PC-9 (cell line): Measurements from ENCODE around the gene P4HB. TPM values are rescaled to one million over a fixed set of nuclear protein-coding genes. Genes with fewer than 3 reads are reported as not detected.

ENCODE experiments used
- BruUV-seq: library from RNA; stranded (reverse); fragments of 400-500 nt; replicated peaks from 2 replicates; lab custom pipeline; 2021; lab: Mats Ljungman, UMichigan
- CTCF ChIA-PET: fragments of 300-600 bp; sonication (Branson Sonifier 250); formaldehyde crosslinking; loops from one replicate; lab custom pipeline; 2022; ENCODE audit warnings: antibody characterized with exemption; lab: Charles Lee
- POLR2A ChIA-PET: fragments of 300-600 bp; sonication (Branson Sonifier 250); formaldehyde crosslinking; loops from one replicate; lab custom pipeline; 2022; ENCODE audit warnings: antibody characterized with exemption; ENCODE audit not compliant: unreplicated experiment; lab: Charles Lee
- DNase-seq, 2 experiments: peaks; one replicate each; pipeline versions ENCODE4 v3.0.0 to v3.0.0-alpha.2; 2015 to 2022; ENCODE audit warnings: mixed read lengths in 1 of 2
- H2AFZ ChIP-seq: fragments of 200-600 bp; sonication (generic); 2 replicates; pipeline ENCODE4 v1.8.1; 2017; ENCODE audit warnings: antibody characterized with exemption
- H3F3A ChIP-seq: fragments of 200-600 bp; sonication (generic); 2 replicates; pipeline ENCODE4 v1.8.1; 2017; ENCODE audit warnings: antibody characterized with exemption, mild to moderate bottlenecking, low read depth; ENCODE audit not compliant: insufficient read depth
- H3K27ac ChIP-seq: fragments of 200-600 bp; sonication (generic); 2 replicates; pipeline ENCODE4 v1.6.1; 2016; ENCODE audit warnings: mixed run types
- H3K27me3 ChIP-seq: fragments of 200-600 bp; sonication (generic); 2 replicates; pipeline ENCODE4 v1.6.1; 2016; ENCODE audit warnings: low read depth, mixed run types; ENCODE audit not compliant: insufficient read depth
- H3K36me3 ChIP-seq: fragments of 200-600 bp; sonication (generic); 2 replicates; pipeline ENCODE4 v1.6.1; 2016; ENCODE audit warnings: low read depth, mixed run types
- H3K4me1 ChIP-seq: fragments of 200-600 bp; sonication (generic); replicated peaks from 2 replicates; pipeline ENCODE4 v1.6.1; 2016; ENCODE audit warnings: mixed run types; ENCODE audit not compliant: insufficient read depth
- H3K4me2 ChIP-seq: fragments of 200-600 bp; sonication (generic); 2 replicates; pipeline ENCODE4 v1.6.1; 2017; ENCODE audit warnings: mixed run types
- H3K4me3 ChIP-seq: fragments of 200-600 bp; sonication (generic); 2 replicates; pipeline ENCODE4 v1.6.1; 2016; ENCODE audit warnings: mixed run types
- H3K79me2 ChIP-seq: fragments of 200-600 bp; sonication (generic); 2 replicates; pipeline ENCODE4 v1.6.1; 2017; ENCODE audit warnings: low read depth, mixed run types
- H3K9me2 ChIP-seq: fragments of 200-600 bp; sonication (generic); 2 replicates; pipeline ENCODE4 v1.8.1; 2017; ENCODE audit warnings: mild to moderate bottlenecking; ENCODE audit not compliant: insufficient read depth
- H3K9me3 ChIP-seq: fragments of 200-600 bp; sonication (generic); 2 replicates; pipeline ENCODE4 v1.8.1; 2016; ENCODE audit warnings: low read depth; ENCODE audit not compliant: insufficient read depth
- H4K20me1 ChIP-seq: fragments of 200-600 bp; sonication (generic); 2 replicates; pipeline ENCODE4 v1.8.1; 2017; ENCODE audit not compliant: insufficient read depth
- EZH2 ChIP-seq: fragments of 200-600 bp; sonication (generic); IDR thresholded peaks from 2 replicates; pipeline ENCODE4 v1.8.0; 2017; ENCODE audit warnings: antibody characterized with exemption, low read depth
- intact Hi-C: fragments of 100-400 bp; cut with micrococcal nuclease; formaldehyde crosslinking; loops from one replicate; pipeline ENCODE4 v1.10.0; 2022; ENCODE audit not compliant: unreplicated experiment
- total RNA-seq: library from RNA; stranded (reverse); gene quantifications from 2 replicates; pipeline ENCODE4 v1.2.3, GENCODE V29; 2021
- TF ChIP-seq, protein P1 (sequence below): fragments of 200-600 bp; sonication (generic); conservative IDR thresholded peaks from 2 replicates; pipeline ENCODE4 v1.6.1; 2017; ENCODE audit warnings: mixed run types, antibody characterized with exemption, mild to moderate bottlenecking, moderate library complexity

Gene P4HB
- total RNA-seq, 1 experiment from 2014 or later, result 636 TPM

DNA sequence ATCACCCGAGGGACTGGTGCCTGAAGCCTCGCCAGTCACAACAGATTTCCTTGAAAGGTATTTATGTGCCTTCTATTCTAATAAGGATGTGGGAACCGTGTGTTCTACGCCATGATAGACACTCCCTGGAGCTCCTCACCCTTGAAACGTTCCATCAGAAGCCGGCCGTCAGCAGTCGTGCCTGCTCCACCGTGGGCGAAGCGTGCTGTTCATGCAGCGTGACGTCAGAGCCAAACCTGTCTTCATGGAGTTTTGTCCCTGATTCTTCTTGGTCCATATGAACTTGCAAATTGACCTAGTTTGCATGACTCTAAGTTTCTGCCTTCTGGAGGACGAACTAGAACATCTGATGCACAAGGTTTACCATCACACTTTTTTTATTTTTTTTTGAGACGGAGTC lies 21.0 kb downstream of the P4HB start:
- no peak overlapping the region for H2AFZ ChIP-seq
- CTCF ChIA-PET, result interaction anchor here (0.6 kb wide), 1 partner anchor 76 kb away, joined by 3 read pairs; no protein-coding TSS in a partner anchor
- BruUV-seq, result no TSS peak
- H3K4me3 ChIP-seq, result no peak overlapping the region
- H3K9me2 ChIP-seq, result no peaks in the 10 kb centered on the region
- H3K4me1 ChIP-seq, result no peaks in the 10 kb centered on the region
- no peak overlapping the region for H3K4me2 ChIP-seq
- H4K20me1 ChIP-seq, result no peaks in the 10 kb centered on the region
- POLR2A ChIA-PET, result no interaction called here
- H3K27ac ChIP-seq, result no peak overlapping the region
- H3K79me2 ChIP-seq, result peaks cover under 1% of the 10 kb centered on the region; the same call in 1 of the 2 replicates
- no peaks in the 10 kb centered on the region for H3K27me3 ChIP-seq
- H3K36me3 ChIP-seq, result no peaks in the 10 kb centered on the region
- intact Hi-C loops, result no loop called here
- H3K9me3 ChIP-seq, result no peaks in the 10 kb centered on the region
- no peak for TF ChIP-seq EZH2
- TF ChIP-seq, protein P1, sequence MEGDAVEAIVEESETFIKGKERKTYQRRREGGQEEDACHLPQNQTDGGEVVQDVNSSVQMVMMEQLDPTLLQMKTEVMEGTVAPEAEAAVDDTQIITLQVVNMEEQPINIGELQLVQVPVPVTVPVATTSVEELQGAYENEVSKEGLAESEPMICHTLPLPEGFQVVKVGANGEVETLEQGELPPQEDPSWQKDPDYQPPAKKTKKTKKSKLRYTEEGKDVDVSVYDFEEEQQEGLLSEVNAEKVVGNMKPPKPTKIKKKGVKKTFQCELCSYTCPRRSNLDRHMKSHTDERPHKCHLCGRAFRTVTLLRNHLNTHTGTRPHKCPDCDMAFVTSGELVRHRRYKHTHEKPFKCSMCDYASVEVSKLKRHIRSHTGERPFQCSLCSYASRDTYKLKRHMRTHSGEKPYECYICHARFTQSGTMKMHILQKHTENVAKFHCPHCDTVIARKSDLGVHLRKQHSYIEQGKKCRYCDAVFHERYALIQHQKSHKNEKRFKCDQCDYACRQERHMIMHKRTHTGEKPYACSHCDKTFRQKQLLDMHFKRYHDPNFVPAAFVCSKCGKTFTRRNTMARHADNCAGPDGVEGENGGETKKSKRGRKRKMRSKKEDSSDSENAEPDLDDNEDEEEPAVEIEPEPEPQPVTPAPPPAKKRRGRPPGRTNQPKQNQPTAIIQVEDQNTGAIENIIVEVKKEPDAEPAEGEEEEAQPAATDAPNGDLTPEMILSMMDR, result no peak
- no peak for DNase-seq
- peaks cover 7% of the 10 kb centered on the region; the same call in 1 of the 2 replicates for H3F3A ChIP-seq

DNA sequence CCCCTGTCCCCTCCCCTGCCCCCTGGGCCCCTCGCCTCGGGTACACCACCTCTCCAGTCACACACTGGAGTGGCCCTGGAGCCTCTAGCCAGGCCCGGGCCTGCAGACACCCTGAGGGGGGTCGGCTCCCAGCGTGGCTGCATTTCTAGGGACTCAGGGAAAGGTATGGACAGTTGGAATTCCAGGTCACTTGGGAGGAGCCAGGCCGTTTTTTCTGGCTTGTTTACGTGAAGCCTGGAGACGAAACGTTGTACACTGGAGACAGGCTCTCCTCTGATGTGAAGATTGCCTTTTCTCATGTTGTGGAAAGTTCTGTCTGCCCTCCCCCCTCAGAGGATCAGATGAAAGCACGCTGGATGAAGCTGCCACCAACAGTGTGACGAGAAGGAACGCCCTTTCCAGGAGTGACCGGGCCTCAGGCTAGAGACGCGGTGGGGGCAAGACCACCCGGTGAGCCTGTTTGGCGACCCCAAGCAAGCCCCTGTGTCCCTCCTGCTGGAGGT lies 21.5 kb downstream of the P4HB start:
- BruUV-seq, result no TSS peak
- H3K4me3 ChIP-seq, result no peak overlapping the region
- no peak overlapping the region for H3K27ac ChIP-seq
- no peaks in the 10 kb centered on the region for H4K20me1 ChIP-seq
- ChIA-PET CTCF (no interaction called here), POLR2A (no interaction called here)
- no peaks in the 10 kb centered on the region for H3K4me1 ChIP-seq
- no peaks in the 10 kb centered on the region for H3K9me3 ChIP-seq
- no peak for TF ChIP-seq EZH2
- TF ChIP-seq, protein P1, result no peak
- intact Hi-C loops, result no loop called here
- no peak for DNase-seq
- peaks cover 7% of the 10 kb centered on the region; the same call in 1 of the 2 replicates for H3F3A ChIP-seq
- H3K36me3 ChIP-seq, result no peaks in the 10 kb centered on the region
- no peaks in the 10 kb centered on the region for H3K9me2 ChIP-seq
- H3K79me2 ChIP-seq, result peaks cover 5% of the 10 kb centered on the region
- no peak overlapping the region for H2AFZ ChIP-seq
- H3K27me3 ChIP-seq, result no peaks in the 10 kb centered on the region
- no peak overlapping the region for H3K4me2 ChIP-seq

DNA sequence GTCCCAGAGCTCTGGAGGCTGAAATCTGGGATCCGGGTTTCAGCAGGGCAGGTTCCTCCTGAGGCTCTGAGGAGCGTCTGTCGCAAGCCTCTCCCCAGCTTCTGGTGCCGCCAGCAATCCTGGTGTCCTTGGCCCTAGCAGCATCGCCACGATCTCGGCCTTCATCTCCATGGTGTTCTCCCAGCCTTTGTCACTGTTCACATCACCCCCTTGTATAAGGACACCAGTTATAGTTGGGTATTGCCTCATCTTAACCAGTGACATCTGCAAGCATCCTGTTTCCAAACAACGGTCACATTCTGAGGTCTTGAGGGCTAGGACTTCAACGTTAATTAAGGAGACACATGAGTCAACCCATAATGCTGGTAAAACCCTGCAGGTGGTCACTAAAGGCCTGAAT lies 22.7 kb downstream of the P4HB start:
- CTCF ChIA-PET, result no interaction called here
- H3K4me2 ChIP-seq, result no peak overlapping the region
- no TSS peak for BruUV-seq

More for the DNA sequence above, 22.7 kb downstream of the P4HB start:
- POLR2A ChIA-PET, result no interaction called here
- Histone ChIP-seq H3K79me2 (peaks cover 6% of the 10 kb centered on the region), H3K4me1 (no peaks in the 10 kb centered on the region), H3K9me3 (no peaks in the 10 kb centered on the region), H3K9me2 (no peaks in the 10 kb centered on the region), H3K27me3 (no peaks in the 10 kb centered on the region), H3K27ac (no peak overlapping the region), H3F3A (peaks cover 7% of the 10 kb centered on the region; the same call in 1 of the 2 replicates), H3K36me3 (no peaks in the 10 kb centered on the region), H4K20me1 (no peaks in the 10 kb centered on the region), H2AFZ (no peak overlapping the region), H3K4me3 (no peak overlapping the region)
- no peak for DNase-seq
- no peak for TF ChIP-seq EZH2
- intact Hi-C loops, result no loop called here
